ENCODE data around the gene IL1RAP.

DNA sequence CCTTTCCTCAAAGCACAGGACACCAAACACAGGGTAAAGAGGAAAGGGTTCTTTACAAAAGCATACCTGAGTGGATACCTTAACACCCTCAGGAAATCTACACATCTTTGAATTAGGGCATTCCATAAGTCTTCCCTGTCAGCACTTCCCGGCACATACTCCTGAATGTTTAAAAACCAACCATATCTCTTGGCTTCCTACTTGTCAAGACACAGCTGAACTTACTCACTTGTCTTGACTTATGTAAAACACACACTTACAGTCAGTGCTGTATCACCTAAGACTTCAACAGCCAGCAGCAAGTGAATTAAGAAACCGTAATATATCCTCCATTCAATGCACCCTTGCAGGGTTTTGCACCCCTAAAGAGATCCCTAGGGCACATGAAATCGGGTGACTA lies 17.5 kb downstream of the IL1RAP start:
- TF ChIP-seq EZH2 (IDR thresholded peaks at IDR 0.05; ENCODE audit: borderline replicate concordance, low read depth, low read length, severe bottlenecking) (no peak), POLR2A (IDR thresholded peaks at IDR 0.05; ENCODE audit: low read depth, low read length) (no peak)
- TF ChIP-seq, protein P1, sequence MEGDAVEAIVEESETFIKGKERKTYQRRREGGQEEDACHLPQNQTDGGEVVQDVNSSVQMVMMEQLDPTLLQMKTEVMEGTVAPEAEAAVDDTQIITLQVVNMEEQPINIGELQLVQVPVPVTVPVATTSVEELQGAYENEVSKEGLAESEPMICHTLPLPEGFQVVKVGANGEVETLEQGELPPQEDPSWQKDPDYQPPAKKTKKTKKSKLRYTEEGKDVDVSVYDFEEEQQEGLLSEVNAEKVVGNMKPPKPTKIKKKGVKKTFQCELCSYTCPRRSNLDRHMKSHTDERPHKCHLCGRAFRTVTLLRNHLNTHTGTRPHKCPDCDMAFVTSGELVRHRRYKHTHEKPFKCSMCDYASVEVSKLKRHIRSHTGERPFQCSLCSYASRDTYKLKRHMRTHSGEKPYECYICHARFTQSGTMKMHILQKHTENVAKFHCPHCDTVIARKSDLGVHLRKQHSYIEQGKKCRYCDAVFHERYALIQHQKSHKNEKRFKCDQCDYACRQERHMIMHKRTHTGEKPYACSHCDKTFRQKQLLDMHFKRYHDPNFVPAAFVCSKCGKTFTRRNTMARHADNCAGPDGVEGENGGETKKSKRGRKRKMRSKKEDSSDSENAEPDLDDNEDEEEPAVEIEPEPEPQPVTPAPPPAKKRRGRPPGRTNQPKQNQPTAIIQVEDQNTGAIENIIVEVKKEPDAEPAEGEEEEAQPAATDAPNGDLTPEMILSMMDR (IDR thresholded peaks at IDR 0.05; ENCODE audit: extremely low read depth in 1 of 2, insufficient read depth in 1 of 2, low read depth in 1 of 2, low read length in 2 of 2): no peak

Data from endothelial cell of umbilical vein (primary cell).